ENCODE results near the gene NFKBIA. TPM values are rescaled to one million over a fixed set of nuclear protein-coding genes. Genes with fewer than 3 reads are reported as not detected.
"Not testable (repeated sequence)": the region's sequence is repeated elsewhere in the genome, so short reads cannot be mapped to it uniquely, and the experiment has no call there.

NFKBIA gene
- total RNA-seq, 1 donor from 2014 or later: 41.0 TPM

DNA sequence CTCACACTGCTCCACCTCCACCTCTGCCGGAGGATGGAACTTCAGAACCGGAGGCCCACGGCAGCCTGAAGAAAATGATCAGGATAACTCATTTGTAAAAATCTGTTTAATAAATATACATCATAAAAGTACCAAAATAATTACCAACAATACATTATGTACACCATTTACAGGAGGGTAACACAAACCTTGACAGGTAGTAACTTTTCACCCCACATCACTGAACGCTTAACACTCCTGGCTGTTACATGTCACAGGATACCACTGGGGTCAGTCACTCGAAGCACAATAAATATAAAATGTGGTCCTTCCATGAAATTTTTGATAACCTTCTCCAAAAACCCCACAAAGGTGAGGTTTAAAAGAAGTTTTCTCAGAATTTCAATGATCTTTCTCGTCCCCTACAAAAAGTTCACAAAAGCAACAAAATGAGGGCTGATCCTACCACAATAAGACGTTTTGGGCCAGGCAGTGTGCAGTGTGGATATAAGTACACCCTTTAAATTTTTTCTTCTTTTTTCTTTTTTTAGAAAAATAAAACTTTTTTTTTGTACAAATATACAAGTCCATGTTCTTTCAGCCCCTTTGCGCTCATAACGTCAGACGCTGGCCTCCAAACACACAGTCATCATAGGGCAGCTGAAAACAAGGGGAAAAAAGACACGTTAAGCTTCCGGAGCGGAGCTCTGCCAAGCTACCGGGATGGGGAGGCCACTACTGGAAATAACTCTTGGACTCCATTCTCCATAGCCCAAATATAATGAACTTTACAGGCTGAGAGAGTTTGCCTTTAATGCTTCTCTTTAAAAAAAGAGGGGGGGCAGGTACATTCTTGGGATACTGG is 2.9 kb downstream of the NFKBIA start:
- DNase-seq (ENCODE audit: low spot score): no peak
- no peak overlapping the region for H3K27ac Mint-ChIP-seq (ENCODE audit: unreplicated experiment)
- H3K4me1 Mint-ChIP-seq (ENCODE audit: low read depth): peaks cover 62% of the 10 kb centered on the region
- H3K36me3 Mint-ChIP-seq (ENCODE audit: low read depth): peaks cover 28% of the 10 kb centered on the region
- H3K4me3 Mint-ChIP-seq (ENCODE audit: unreplicated experiment): peak overlapping the region; percentile 86
- no peaks in the 10 kb centered on the region for H3K27me3 Mint-ChIP-seq (ENCODE audit: low read depth)
- no peaks in the 10 kb centered on the region for H3K9me3 Mint-ChIP-seq (ENCODE audit: low read depth)
- TF ChIP-seq, protein P1, sequence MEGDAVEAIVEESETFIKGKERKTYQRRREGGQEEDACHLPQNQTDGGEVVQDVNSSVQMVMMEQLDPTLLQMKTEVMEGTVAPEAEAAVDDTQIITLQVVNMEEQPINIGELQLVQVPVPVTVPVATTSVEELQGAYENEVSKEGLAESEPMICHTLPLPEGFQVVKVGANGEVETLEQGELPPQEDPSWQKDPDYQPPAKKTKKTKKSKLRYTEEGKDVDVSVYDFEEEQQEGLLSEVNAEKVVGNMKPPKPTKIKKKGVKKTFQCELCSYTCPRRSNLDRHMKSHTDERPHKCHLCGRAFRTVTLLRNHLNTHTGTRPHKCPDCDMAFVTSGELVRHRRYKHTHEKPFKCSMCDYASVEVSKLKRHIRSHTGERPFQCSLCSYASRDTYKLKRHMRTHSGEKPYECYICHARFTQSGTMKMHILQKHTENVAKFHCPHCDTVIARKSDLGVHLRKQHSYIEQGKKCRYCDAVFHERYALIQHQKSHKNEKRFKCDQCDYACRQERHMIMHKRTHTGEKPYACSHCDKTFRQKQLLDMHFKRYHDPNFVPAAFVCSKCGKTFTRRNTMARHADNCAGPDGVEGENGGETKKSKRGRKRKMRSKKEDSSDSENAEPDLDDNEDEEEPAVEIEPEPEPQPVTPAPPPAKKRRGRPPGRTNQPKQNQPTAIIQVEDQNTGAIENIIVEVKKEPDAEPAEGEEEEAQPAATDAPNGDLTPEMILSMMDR (IDR thresholded peaks at IDR 0.05): no peak

DNA sequence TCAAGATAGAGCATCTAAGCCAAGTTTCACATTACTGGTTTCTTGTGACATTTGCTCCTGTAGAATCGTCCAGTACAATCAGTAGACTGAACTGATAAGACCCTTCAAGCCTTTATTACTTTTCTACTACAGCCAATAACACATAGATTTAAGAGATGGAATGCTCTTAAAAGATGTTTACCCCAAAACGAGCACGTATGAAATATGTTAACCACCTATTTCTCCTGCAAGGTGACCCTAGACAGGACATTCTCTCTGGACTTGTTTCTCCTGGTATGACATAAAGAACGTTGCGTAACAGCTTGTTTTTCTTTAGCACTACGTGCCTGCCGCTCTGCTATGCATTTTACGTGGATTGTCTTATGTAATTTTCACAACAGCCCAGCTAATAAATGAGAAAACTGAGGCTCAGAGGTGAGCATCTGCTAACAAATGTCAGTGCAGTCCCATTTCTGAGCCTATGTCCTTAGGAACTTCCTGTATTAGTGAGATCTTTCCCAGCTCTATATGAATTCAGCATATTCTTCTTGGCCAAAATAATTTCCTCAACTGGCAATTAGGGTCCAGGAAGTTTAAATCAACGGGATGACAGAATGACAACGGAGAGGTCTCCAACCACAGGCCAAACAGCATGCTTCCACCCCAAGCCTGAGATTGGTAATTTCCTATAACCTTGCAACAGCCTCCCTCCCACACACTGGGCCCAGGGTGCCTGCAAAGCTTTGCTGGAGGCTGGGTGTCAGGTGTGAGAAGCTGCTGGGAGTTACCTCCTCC is 3.7 kb downstream of the NFKBIA start:
- DNase-seq (ENCODE audit: low spot score): no peak
- H3K4me1 Mint-ChIP-seq (ENCODE audit: low read depth): peaks cover 53% of the 10 kb centered on the region
- H3K9me3 Mint-ChIP-seq (ENCODE audit: low read depth): no peaks in the 10 kb centered on the region
- no peaks in the 10 kb centered on the region for H3K27me3 Mint-ChIP-seq (ENCODE audit: low read depth)
- H3K36me3 Mint-ChIP-seq (ENCODE audit: low read depth): peaks cover 28% of the 10 kb centered on the region
- TF ChIP-seq, protein P1 (IDR thresholded peaks at IDR 0.05): no peak
- H3K27ac Mint-ChIP-seq (ENCODE audit: unreplicated experiment): no peak overlapping the region
- no peak overlapping the region for H3K4me3 Mint-ChIP-seq (ENCODE audit: unreplicated experiment)

DNA sequence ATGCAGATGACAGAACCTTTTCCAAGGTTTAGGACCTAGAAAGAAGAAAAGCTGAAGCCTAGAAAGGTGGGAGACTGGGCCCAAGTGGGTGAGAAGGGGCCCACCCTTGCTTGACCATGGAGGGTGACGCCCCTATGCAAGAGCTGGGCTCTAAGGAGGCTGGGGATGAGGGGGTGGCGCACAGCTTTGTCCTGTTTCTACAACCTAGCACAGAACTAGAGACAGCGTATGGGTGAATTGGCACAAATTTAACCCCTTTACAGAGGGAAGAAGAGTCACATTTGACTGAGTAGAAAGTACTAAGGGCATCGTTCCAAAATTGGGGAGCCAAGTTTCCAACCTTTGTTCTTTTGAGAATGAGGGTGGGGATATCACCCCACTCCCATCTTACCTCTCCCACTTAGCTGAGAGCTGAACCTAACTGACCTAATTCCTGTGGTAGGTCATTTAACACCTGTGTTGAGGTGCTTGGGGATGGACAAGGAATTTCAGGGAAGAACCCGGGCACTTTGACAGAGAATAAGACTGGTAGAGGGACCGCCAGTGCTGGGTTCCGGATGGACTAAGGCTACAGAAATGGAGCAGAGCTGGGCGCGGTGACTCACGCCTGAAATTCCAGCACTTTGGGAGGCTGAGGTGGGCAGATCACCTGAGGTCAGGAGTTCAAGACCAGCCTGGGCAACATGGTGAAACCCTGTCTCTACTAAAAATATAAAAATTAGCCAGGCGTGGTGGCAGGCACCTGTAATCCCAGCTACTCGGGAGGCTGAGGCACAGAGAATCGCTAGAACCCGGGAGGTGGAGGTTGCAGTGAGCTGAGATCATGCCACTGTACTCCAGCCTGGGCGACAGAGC is 5.2 kb downstream of the NFKBIA start:
- no peaks in the 10 kb centered on the region for H3K27me3 Mint-ChIP-seq (ENCODE audit: low read depth)
- DNase-seq (ENCODE audit: low spot score): no peak
- no peaks in the 10 kb centered on the region for H3K9me3 Mint-ChIP-seq (ENCODE audit: low read depth)
- H3K4me3 Mint-ChIP-seq (ENCODE audit: unreplicated experiment): no peak overlapping the region
- H3K4me1 Mint-ChIP-seq (ENCODE audit: low read depth): peaks cover 47% of the 10 kb centered on the region
- peaks cover 28% of the 10 kb centered on the region for H3K36me3 Mint-ChIP-seq (ENCODE audit: low read depth)
- H3K27ac Mint-ChIP-seq (ENCODE audit: unreplicated experiment): peak overlapping the region; percentile 49
- TF ChIP-seq, protein P1 (IDR thresholded peaks at IDR 0.05): no peak

DNA sequence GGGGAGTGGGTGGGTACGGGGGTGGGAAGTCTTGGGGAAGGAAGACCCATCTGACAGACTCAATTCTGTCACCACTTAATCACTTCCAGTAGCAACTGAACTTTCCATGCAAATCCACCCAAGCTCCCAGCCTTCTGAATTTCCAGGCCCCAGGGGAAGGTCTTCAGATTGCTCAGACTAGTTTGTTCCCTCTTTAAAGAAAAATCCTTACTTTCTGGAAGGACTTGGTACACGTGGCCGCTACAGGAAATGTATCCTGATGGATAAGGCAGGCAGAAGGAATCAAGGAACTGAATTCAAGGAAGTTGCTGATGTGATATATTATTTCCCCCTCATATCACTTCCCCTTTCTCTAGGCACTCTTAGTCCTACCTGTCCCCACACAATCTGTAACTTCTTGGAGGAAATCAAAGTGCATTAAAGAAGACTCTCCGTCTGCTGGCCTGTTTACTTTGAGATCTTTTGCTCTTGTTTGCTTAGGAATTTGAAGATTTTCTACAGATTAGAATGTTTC is 6.4 kb downstream of the NFKBIA start:
- DNase-seq (ENCODE audit: low spot score): no peak
- TF ChIP-seq, protein P1 (IDR thresholded peaks at IDR 0.05): no peak
- Mint-ChIP-seq H3K36me3 (ENCODE audit: low read depth) (peaks cover 22% of the 10 kb centered on the region), H3K4me3 (ENCODE audit: unreplicated experiment) (no peak overlapping the region), H3K9me3 (ENCODE audit: low read depth) (no peaks in the 10 kb centered on the region), H3K27ac (ENCODE audit: unreplicated experiment) (peak overlapping the region; percentile 74), H3K4me1 (ENCODE audit: low read depth) (peaks cover 41% of the 10 kb centered on the region), H3K27me3 (ENCODE audit: low read depth) (no peaks in the 10 kb centered on the region)

DNA sequence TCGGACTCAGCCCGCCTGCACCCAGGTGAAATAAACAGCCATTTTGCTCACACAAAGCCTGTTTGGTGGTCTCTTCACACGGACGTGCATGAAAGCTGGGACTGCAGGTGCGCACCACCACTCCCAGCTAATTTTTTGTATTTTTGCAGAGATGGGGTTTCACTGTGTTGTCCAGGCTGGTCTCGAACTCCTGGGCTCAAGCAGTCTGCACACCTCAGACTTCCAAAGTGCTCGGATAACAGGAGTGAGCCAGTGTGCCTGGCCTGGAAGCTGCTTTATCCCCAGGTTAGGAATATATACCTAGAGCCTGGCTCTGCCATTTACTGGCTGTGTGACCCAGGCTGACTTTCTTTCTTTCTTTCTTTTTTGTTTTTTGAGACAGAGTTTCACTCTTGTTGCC is 7.9 kb downstream of the NFKBIA start:
- not testable (repeated sequence) for H3K9me3 Mint-ChIP-seq (ENCODE audit: low read depth); H3K27me3 Mint-ChIP-seq (ENCODE audit: low read depth); H3K4me3 Mint-ChIP-seq (ENCODE audit: unreplicated experiment); H3K27ac Mint-ChIP-seq (ENCODE audit: unreplicated experiment); DNase-seq (ENCODE audit: low spot score)
- Mint-ChIP-seq H3K4me1 (ENCODE audit: low read depth) (peaks cover 26% of the 10 kb centered on the region), H3K36me3 (ENCODE audit: low read depth) (peaks cover 13% of the 10 kb centered on the region)
